ENCODE data around the gene B4GALNT1. TPM values are rescaled to one million over a fixed set of nuclear protein-coding genes. Genes with fewer than 3 reads are reported as not detected.

The B4GALNT1 gene
- polyA plus RNA-seq, 1 donor from 2014 or later: 99.9 TPM

DNA sequence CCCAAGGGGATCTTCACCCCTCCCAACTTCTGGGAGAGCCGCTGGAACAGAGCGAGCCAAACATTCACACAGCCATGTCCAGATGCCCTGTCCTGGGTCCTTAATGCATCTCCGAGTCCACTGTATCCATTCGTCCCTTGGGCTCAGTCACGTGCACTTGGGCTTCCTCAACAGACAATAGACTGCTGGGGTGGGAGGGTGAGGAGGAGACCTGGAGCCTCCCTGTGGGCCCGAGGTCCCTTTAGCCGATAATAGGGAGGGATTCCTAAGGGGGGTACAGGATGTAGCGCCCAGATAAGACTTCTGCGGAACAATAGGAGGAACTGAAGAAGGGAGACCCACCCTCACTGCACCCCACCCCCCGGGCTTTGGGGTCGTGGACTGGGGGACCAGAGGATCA lies 15.1 kb downstream of the B4GALNT1 start:
- H3K9ac ChIP-seq (ENCODE audit: low read length): no peak overlapping the region
- TF ChIP-seq, protein P1, sequence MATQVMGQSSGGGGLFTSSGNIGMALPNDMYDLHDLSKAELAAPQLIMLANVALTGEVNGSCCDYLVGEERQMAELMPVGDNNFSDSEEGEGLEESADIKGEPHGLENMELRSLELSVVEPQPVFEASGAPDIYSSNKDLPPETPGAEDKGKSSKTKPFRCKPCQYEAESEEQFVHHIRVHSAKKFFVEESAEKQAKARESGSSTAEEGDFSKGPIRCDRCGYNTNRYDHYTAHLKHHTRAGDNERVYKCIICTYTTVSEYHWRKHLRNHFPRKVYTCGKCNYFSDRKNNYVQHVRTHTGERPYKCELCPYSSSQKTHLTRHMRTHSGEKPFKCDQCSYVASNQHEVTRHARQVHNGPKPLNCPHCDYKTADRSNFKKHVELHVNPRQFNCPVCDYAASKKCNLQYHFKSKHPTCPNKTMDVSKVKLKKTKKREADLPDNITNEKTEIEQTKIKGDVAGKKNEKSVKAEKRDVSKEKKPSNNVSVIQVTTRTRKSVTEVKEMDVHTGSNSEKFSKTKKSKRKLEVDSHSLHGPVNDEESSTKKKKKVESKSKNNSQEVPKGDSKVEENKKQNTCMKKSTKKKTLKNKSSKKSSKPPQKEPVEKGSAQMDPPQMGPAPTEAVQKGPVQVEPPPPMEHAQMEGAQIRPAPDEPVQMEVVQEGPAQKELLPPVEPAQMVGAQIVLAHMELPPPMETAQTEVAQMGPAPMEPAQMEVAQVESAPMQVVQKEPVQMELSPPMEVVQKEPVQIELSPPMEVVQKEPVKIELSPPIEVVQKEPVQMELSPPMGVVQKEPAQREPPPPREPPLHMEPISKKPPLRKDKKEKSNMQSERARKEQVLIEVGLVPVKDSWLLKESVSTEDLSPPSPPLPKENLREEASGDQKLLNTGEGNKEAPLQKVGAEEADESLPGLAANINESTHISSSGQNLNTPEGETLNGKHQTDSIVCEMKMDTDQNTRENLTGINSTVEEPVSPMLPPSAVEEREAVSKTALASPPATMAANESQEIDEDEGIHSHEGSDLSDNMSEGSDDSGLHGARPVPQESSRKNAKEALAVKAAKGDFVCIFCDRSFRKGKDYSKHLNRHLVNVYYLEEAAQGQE (IDR thresholded peaks at IDR 0.05; ENCODE audit: borderline replicate concordance): no peak
- TF ChIP-seq RAD21 (conservative IDR thresholded peaks at IDR 0.05): no peak
- no peak for TF ChIP-seq EP300 (conservative IDR thresholded peaks at IDR 0.05; ENCODE audit: poor library complexity, severe bottlenecking)
- no peak for TF ChIP-seq EZH2 (IDR thresholded peaks at IDR 0.05; ENCODE audit: borderline replicate concordance, insufficient read depth, low read length, poor library complexity, severe bottlenecking)
- TF ChIP-seq SMC3 (conservative IDR thresholded peaks at IDR 0.05; ENCODE audit: poor library complexity): no peak
- no peak for TF ChIP-seq POLR2AphosphoS5 (IDR thresholded peaks at IDR 0.05)
- TF ChIP-seq MXI1 (conservative IDR thresholded peaks at IDR 0.05; ENCODE audit: poor library complexity, severe bottlenecking): no peak
- TF ChIP-seq, protein P2, sequence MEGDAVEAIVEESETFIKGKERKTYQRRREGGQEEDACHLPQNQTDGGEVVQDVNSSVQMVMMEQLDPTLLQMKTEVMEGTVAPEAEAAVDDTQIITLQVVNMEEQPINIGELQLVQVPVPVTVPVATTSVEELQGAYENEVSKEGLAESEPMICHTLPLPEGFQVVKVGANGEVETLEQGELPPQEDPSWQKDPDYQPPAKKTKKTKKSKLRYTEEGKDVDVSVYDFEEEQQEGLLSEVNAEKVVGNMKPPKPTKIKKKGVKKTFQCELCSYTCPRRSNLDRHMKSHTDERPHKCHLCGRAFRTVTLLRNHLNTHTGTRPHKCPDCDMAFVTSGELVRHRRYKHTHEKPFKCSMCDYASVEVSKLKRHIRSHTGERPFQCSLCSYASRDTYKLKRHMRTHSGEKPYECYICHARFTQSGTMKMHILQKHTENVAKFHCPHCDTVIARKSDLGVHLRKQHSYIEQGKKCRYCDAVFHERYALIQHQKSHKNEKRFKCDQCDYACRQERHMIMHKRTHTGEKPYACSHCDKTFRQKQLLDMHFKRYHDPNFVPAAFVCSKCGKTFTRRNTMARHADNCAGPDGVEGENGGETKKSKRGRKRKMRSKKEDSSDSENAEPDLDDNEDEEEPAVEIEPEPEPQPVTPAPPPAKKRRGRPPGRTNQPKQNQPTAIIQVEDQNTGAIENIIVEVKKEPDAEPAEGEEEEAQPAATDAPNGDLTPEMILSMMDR (IDR thresholded peaks at IDR 0.05; ENCODE audit: poor library complexity, severe bottlenecking): no peak
- TF ChIP-seq TAF1 (IDR thresholded peaks at IDR 0.05; ENCODE audit: low read depth): no peak
- no peak overlapping the region for H3K4me2 ChIP-seq (ENCODE audit: low read length)
- no peaks in the 10 kb centered on the region for H3K9me2 ChIP-seq (ENCODE audit: insufficient read depth, low read length)
- H3K36me3 ChIP-seq (ENCODE audit: insufficient read depth, low read length): no peaks in the 10 kb centered on the region
- H3F3A ChIP-seq (ENCODE audit: insufficient read depth, low read length, poor library complexity, severe bottlenecking): no peaks in the 10 kb centered on the region
- no peaks in the 10 kb centered on the region for H3K9me3 ChIP-seq (ENCODE audit: low read length)
- H3K27ac ChIP-seq (ENCODE audit: low read length): no peak overlapping the region
- H3K27me3 ChIP-seq (ENCODE audit: insufficient read depth, low read depth, low read length): peaks cover 51% of the 10 kb centered on the region
- no peak overlapping the region for H3K4me3 ChIP-seq (ENCODE audit: low read length)
- no peaks in the 10 kb centered on the region for H3K79me2 ChIP-seq (replicated peaks; ENCODE audit: insufficient read depth, low read length)
- no peak overlapping the region for H2AFZ ChIP-seq (ENCODE audit: low read depth, low read length)
- H4K20me1 ChIP-seq (ENCODE audit: insufficient read depth): no peaks in the 10 kb centered on the region

DNA sequence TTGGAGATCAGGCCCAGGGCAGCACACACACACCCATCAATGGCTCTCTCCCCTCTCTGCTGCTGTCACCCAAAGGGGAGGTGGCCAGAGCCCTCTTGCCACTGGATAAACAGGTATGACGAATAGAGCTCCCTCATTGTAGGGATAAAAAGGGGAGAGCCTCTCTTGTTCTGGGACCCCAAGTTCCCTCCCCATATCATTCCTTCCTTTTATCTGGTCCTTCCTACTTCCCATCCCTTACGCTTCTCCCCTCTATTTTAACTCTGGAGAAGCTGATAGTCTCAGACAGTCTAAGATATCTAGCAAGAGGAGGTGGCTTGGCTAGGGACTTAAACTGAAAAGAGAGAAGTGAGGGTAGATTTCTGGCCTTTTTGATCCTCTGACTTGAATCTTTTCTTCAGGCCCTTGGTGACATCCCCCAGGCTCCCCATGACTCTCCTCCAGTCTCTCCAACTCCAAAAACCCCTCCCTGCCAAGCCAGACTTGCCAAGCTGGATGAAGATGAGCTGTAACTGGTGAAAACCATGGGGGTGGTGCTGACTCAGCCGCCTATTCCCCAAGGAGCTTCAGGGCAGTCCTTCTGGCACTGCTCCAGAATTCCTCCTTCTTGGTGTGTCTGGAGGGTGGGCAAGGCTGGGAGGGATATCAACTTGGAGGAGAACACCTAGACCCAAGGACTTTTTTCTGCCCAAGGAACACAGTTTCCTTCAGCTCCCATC lies 16.5 kb downstream of the B4GALNT1 start:
- Histone ChIP-seq H3F3A (ENCODE audit: insufficient read depth, low read length, poor library complexity, severe bottlenecking) (no peaks in the 10 kb centered on the region), H3K4me3 (ENCODE audit: low read length) (no peak overlapping the region), H3K9ac (ENCODE audit: low read length) (no peak overlapping the region), H3K9me2 (ENCODE audit: insufficient read depth, low read length) (no peaks in the 10 kb centered on the region), H2AFZ (ENCODE audit: low read depth, low read length) (no peak overlapping the region), H3K79me2 (replicated peaks; ENCODE audit: insufficient read depth, low read length) (no peaks in the 10 kb centered on the region), H4K20me1 (ENCODE audit: insufficient read depth) (no peaks in the 10 kb centered on the region), H3K36me3 (ENCODE audit: insufficient read depth, low read length) (no peaks in the 10 kb centered on the region), H3K4me2 (ENCODE audit: low read length) (no peak overlapping the region), H3K9me3 (ENCODE audit: low read length) (no peaks in the 10 kb centered on the region), H3K27ac (ENCODE audit: low read length) (no peak overlapping the region), H3K27me3 (ENCODE audit: insufficient read depth, low read depth, low read length) (peaks cover 37% of the 10 kb centered on the region)
- TF ChIP-seq SMC3 (conservative IDR thresholded peaks at IDR 0.05; ENCODE audit: poor library complexity) (no peak), EP300 (conservative IDR thresholded peaks at IDR 0.05; ENCODE audit: poor library complexity, severe bottlenecking) (no peak), RAD21 (conservative IDR thresholded peaks at IDR 0.05) (no peak), POLR2AphosphoS5 (IDR thresholded peaks at IDR 0.05) (no peak), MXI1 (conservative IDR thresholded peaks at IDR 0.05; ENCODE audit: poor library complexity, severe bottlenecking) (no peak), TAF1 (IDR thresholded peaks at IDR 0.05; ENCODE audit: low read depth) (no peak), EZH2 (IDR thresholded peaks at IDR 0.05; ENCODE audit: borderline replicate concordance, insufficient read depth, low read length, poor library complexity, severe bottlenecking) (no peak)
- TF ChIP-seq, protein P2 (IDR thresholded peaks at IDR 0.05; ENCODE audit: poor library complexity, severe bottlenecking): no peak
- TF ChIP-seq, protein P1 (IDR thresholded peaks at IDR 0.05; ENCODE audit: borderline replicate concordance): no peak

All from neural cell (in vitro differentiated cells).